Neural progenitor cell (in vitro differentiated cells): Measurements from ENCODE around the gene GDF2. TPM values are rescaled to one million over a fixed set of nuclear protein-coding genes. Genes with fewer than 3 reads are reported as not detected.

ENCODE experiments used
- DNase-seq: peaks from one replicate; pipeline ENCODE4 v3.0.0-alpha.2; 2016; ENCODE audit warnings: low spot score
- H2AFZ ChIP-seq: fragments of 200-600 bp; sonication (generic); replicated peaks from 2 replicates; pipeline ENCODE4 v1.6.1; 2016; ENCODE audit warnings: antibody characterized with exemption
- H3F3A ChIP-seq: fragments of 200-600 bp; sonication (generic); 2 replicates; pipeline ENCODE4 v1.6.1; 2016; ENCODE audit warnings: antibody characterized with exemption, low read depth
- H3K27ac ChIP-seq: fragments of 200-600 bp; sonication (generic); 2 replicates; pipeline ENCODE4 v1.5.1; 2016; ENCODE audit warnings: mild to moderate bottlenecking
- H3K27me3 ChIP-seq: fragments of 200-600 bp; sonication (generic); 2 replicates; pipeline ENCODE4 v1.6.1; 2016; ENCODE audit warnings: mild to moderate bottlenecking, moderate library complexity
- H3K36me3 ChIP-seq: fragments of 200-600 bp; sonication (generic); 2 replicates; pipeline ENCODE4 v1.5.1; 2016
- H3K4me1 ChIP-seq: fragments of 200-600 bp; sonication (generic); 2 replicates; pipeline ENCODE4 v1.6.1; 2016; ENCODE audit warnings: mixed run types
- H3K4me2 ChIP-seq: fragments of 200-600 bp; sonication (generic); 2 replicates; pipeline ENCODE4 v1.6.1; 2016
- H3K4me3 ChIP-seq: fragments of 200-600 bp; sonication (generic); 2 replicates; pipeline ENCODE4 v1.5.1; 2016
- H3K79me2 ChIP-seq: fragments of 200-600 bp; sonication (generic); 2 replicates; pipeline ENCODE4 v1.6.1; 2016; ENCODE audit warnings: low read depth
- H3K9ac ChIP-seq: fragments of 200-600 bp; sonication (generic); 2 replicates; pipeline ENCODE4 v1.6.1; 2016
- H3K9me3 ChIP-seq: fragments of 200-600 bp; sonication (generic); 2 replicates; pipeline ENCODE4 v1.5.1; 2016; ENCODE audit warnings: low read depth
- H4K20me1 ChIP-seq: fragments of 200-600 bp; sonication (generic); 2 replicates; pipeline ENCODE4 v1.6.1; 2016; ENCODE audit warnings: low read depth
- H3K27ac Mint-ChIP-seq: 3 replicates; pipeline ENCODE4 v1.8.0; 2021; ENCODE audit warnings: mixed read lengths
- H3K27me3 Mint-ChIP-seq: 2 replicates; pipeline ENCODE4 v1.8.0; 2022; ENCODE audit warnings: low read depth, mild to moderate bottlenecking, inconsistent platforms, moderate library complexity, mixed read lengths; ENCODE audit not compliant: insufficient read depth
- H3K36me3 Mint-ChIP-seq: 3 replicates; pipeline ENCODE4 v1.8.0; 2021; ENCODE audit warnings: mixed read lengths
- H3K4me1 Mint-ChIP-seq: 3 replicates; pipeline ENCODE4 v1.8.0; 2021; ENCODE audit warnings: mixed read lengths
- H3K4me3 Mint-ChIP-seq: 3 replicates; pipeline ENCODE4 v1.8.0; 2021; ENCODE audit warnings: mild to moderate bottlenecking, moderate library complexity, mixed read lengths
- H3K9me3 Mint-ChIP-seq: 3 replicates; pipeline ENCODE4 v1.8.0; 2020; ENCODE audit warnings: mixed read lengths
- EZH2 ChIP-seq: fragments of 200-600 bp; sonication (generic); IDR thresholded peaks from 2 replicates; pipeline ENCODE4 v1.6.1; 2017; ENCODE audit warnings: antibody characterized with exemption, mild to moderate bottlenecking, moderate library complexity
- EZH2phosphoT487 ChIP-seq: fragments of 200-600 bp; sonication (generic); IDR thresholded peaks from 2 replicates; pipeline ENCODE4 v1.6.1; 2017; ENCODE audit warnings: antibody characterized with exemption
- total RNA-seq: library from RNA; depleted of rRNA; stranded (reverse); fragments of >200 nt; gene quantifications from 2 replicates; pipeline ENCODE4 v1.2.3, GENCODE V29; 2015; ENCODE audit warnings: low replicate concordance
- TF ChIP-seq, protein P1 (sequence below): fragments of 200-600 bp; sonication (generic); IDR thresholded peaks from 2 replicates; pipeline ENCODE4 v1.5.1; 2017; ENCODE audit warnings: antibody characterized with exemption, mild to moderate bottlenecking

Gene GDF2
- total RNA-seq, 1 donor from 2014 or later, result not detected

DNA sequence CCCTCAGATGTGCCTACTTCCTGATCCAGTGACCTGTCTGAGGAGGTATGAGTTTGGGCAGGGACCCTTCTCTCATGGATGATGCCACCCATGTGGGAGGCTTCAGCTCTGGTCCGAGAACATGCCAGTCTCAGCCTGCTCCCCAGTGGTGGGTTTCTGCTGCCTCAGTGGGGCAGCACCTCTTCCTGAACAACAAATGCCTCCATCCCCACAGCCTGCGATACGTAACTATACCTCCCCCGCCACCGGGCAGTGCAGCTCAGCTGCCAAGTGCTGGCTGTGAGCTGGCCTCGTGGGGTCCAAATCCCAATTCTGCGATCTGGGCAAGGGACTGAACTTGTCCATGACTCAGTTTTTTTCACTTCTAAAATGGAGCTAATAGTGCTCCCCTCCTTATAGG is 19.1 kb upstream of the GDF2 start:
- Histone ChIP-seq H3F3A (peaks cover 16% of the 10 kb centered on the region), H3K27ac (no peak overlapping the region), H3K9me3 (no peaks in the 10 kb centered on the region), H3K4me2 (no peak overlapping the region), H3K9ac (no peak overlapping the region), H4K20me1 (no peaks in the 10 kb centered on the region), H3K27me3 (peaks cover 44% of the 10 kb centered on the region), H3K79me2 (no peaks in the 10 kb centered on the region), H3K4me1 (peaks cover 18% of the 10 kb centered on the region), H3K36me3 (no peaks in the 10 kb centered on the region), H2AFZ (no peak overlapping the region), H3K4me3 (no peak overlapping the region)
- Mint-ChIP-seq H3K4me1 (peaks cover 51% of the 10 kb centered on the region), H3K27ac (no peak overlapping the region), H3K9me3 (no peaks in the 10 kb centered on the region), H3K27me3 (peaks cover 14% of the 10 kb centered on the region), H3K4me3 (peak overlapping the region; percentile 35), H3K36me3 (no peaks in the 10 kb centered on the region)
- TF ChIP-seq, protein P1, sequence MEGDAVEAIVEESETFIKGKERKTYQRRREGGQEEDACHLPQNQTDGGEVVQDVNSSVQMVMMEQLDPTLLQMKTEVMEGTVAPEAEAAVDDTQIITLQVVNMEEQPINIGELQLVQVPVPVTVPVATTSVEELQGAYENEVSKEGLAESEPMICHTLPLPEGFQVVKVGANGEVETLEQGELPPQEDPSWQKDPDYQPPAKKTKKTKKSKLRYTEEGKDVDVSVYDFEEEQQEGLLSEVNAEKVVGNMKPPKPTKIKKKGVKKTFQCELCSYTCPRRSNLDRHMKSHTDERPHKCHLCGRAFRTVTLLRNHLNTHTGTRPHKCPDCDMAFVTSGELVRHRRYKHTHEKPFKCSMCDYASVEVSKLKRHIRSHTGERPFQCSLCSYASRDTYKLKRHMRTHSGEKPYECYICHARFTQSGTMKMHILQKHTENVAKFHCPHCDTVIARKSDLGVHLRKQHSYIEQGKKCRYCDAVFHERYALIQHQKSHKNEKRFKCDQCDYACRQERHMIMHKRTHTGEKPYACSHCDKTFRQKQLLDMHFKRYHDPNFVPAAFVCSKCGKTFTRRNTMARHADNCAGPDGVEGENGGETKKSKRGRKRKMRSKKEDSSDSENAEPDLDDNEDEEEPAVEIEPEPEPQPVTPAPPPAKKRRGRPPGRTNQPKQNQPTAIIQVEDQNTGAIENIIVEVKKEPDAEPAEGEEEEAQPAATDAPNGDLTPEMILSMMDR, result no peak
- TF ChIP-seq EZH2, result no peak
- TF ChIP-seq EZH2phosphoT487, result no peak
- DNase-seq, result no peak

DNA sequence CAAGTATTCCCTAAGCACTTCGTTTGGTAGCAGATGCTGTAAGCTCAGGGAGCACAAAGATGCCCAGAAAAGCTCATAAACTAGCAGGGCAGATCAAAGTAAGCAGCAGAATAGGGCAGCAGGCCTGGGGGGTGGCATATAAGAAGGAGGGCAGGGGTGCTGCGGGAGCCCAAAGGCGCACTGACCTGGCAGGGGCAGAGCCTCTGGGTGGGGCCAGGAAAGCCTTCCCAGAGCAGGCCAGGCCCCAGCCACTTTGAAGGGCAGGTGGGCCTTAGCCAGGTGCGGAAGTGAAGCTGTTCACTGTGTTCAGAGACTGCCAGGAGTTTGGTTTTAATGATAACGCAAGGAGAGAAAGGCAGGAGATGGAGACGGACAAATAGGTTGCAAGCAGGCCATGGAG is 18.4 kb upstream of the GDF2 start:
- peaks cover 10% of the 10 kb centered on the region for H3K4me1 ChIP-seq
- no peak for DNase-seq
- H3K9ac ChIP-seq, result no peak overlapping the region
- H3K4me2 ChIP-seq, result no peak overlapping the region
- H3K27me3 ChIP-seq, result peaks cover 39% of the 10 kb centered on the region
- H3K27ac ChIP-seq, result no peak overlapping the region
- Mint-ChIP-seq H3K4me1 (peaks cover 51% of the 10 kb centered on the region), H3K4me3 (no peak overlapping the region), H3K27me3 (peaks cover 14% of the 10 kb centered on the region), H3K9me3 (no peaks in the 10 kb centered on the region), H3K27ac (no peak overlapping the region), H3K36me3 (no peaks in the 10 kb centered on the region)
- H3K79me2 ChIP-seq, result no peaks in the 10 kb centered on the region
- H3K4me3 ChIP-seq, result no peak overlapping the region
- H3F3A ChIP-seq, result peaks cover 10% of the 10 kb centered on the region
- H3K36me3 ChIP-seq, result no peaks in the 10 kb centered on the region
- no peak overlapping the region for H2AFZ ChIP-seq
- H3K9me3 ChIP-seq, result no peaks in the 10 kb centered on the region
- TF ChIP-seq EZH2phosphoT487, result no peak
- TF ChIP-seq, protein P1, result no peak
- TF ChIP-seq EZH2, result no peak
- H4K20me1 ChIP-seq, result no peaks in the 10 kb centered on the region

DNA sequence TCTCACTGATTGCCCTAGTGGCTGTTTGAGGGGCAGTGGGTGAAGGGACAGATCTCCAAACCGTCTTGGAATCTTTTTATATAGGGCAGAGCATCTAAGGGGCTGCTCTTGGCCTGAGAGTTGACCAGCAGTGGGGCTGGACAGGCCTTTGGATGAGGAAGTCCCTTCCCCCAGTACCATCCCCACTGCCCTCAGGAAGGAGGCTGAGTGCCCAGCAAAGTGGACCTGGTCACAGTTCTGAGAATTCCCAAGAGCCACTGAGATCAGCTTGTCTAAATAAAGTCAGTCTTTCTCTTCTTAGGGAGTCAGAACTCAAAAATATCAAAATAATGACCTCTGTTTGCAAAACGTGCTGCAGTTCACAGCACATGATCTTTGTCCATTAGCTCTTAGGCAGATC is 16.7 kb upstream of the GDF2 start:
- no peaks in the 10 kb centered on the region for H3K36me3 ChIP-seq
- peaks cover under 1% of the 10 kb centered on the region for H3K36me3 Mint-ChIP-seq
- H3K4me1 ChIP-seq, result no peaks in the 10 kb centered on the region
- no peak overlapping the region for H3K27ac ChIP-seq
- no peak for DNase-seq
- TF ChIP-seq, protein P1, result no peak
- TF ChIP-seq EZH2 (no peak), EZH2phosphoT487 (no peak)
- H2AFZ ChIP-seq, result no peak overlapping the region
- peaks cover 22% of the 10 kb centered on the region for H3K27me3 ChIP-seq
- H3K9me3 Mint-ChIP-seq, result no peaks in the 10 kb centered on the region
- no peak overlapping the region for H3K4me3 Mint-ChIP-seq
- peaks cover 49% of the 10 kb centered on the region for H3K4me1 Mint-ChIP-seq
- H3K79me2 ChIP-seq, result no peaks in the 10 kb centered on the region
- H4K20me1 ChIP-seq, result no peaks in the 10 kb centered on the region
- H3K27ac Mint-ChIP-seq, result no peak overlapping the region
- H3K4me2 ChIP-seq, result no peak overlapping the region
- H3K27me3 Mint-ChIP-seq, result peaks cover 14% of the 10 kb centered on the region
- H3K9me3 ChIP-seq, result no peaks in the 10 kb centered on the region
- no peak overlapping the region for H3K4me3 ChIP-seq
- no peaks in the 10 kb centered on the region for H3F3A ChIP-seq
- H3K9ac ChIP-seq, result no peak overlapping the region
